Posterior cingulate gyrus (tissue), 11 donors: ENCODE data around the gene TIMMDC1.
A peak's percentile ranks its signal among the peaks of the same experiment; 100 is the strongest.
"Not testable (repeated sequence)": the region's sequence is repeated elsewhere in the genome, so short reads cannot be mapped to it uniquely, and the experiment has no call there.

ENCODE experiments used
- DNase-seq, 10 donors: peaks; one replicate each; pipeline versions ENCODE4 v3.0.0 to v3.0.0-alpha.2; 2020 to 2021; ENCODE audit warnings: mixed read lengths in 3 of 10
- intact Hi-C: fragments of 100-400 bp; cut with DNase I; formaldehyde crosslinking; loops from one replicate; pipeline ENCODE4 v1.15.1; 2023

Gene TIMMDC1

GRCh38 chr3:119553823-119554415, 55.6 kb downstream of the TIMMDC1 start:
- DNase-seq: no peak
- intact Hi-C loops: loop anchor here (5.0 kb wide), 1 partner anchor 73 kb away; no protein-coding TSS in a partner anchor

GRCh38 chr3:119555309-119555735, 57.0 kb downstream of the TIMMDC1 start:
- intact Hi-C loops: no loop called here
- DNase-seq: no peak

- DNase-seq: no peak
- intact Hi-C loops: no loop called here
Observed at GRCh38 chr3:119555929-119556328, 57.6 kb downstream of the TIMMDC1 start.

- intact Hi-C loops: no loop called here
- DNase-seq: no peak
Observed at GRCh38 chr3:119557192-119557876, 59.0 kb downstream of the TIMMDC1 start.

GRCh38 chr3:119557877-119558269, 59.5 kb downstream of the TIMMDC1 start:
- DNase-seq: no peak
- intact Hi-C loops: no loop called here

- intact Hi-C loops: no loop called here
- DNase-seq: no peak
Observed at GRCh38 chr3:119558626-119559317, 60.4 kb downstream of the TIMMDC1 start.

GRCh38 chr3:119559441-119559963, 61.2 kb downstream of the TIMMDC1 start, which contains the start of gene CD80:
TSS of gene CD80 (minus strand) at chr3:119559614. CDS start at chr3:119557728, 1,886 bp downstream.
- intact Hi-C loops: no loop called here
- DNase-seq: peak in 2 of 10 donors; percentile 19 to 26

- intact Hi-C loops: no loop called here
- no peak for DNase-seq
Observed at GRCh38 chr3:119560160-119560559, 61.8 kb downstream of the TIMMDC1 start.

GRCh38 chr3:119562307-119562961, 64.1 kb downstream of the TIMMDC1 start:
- DNase-seq: no peak

GRCh38 chr3:119563334-119563733, 65.0 kb downstream of the TIMMDC1 start:
- intact Hi-C loops, DNase-seq: not testable (repeated sequence)

More at GRCh38 chr3:119562307-119562961, 64.1 kb downstream of the TIMMDC1 start:
- intact Hi-C loops: no loop called here

- intact Hi-C loops: no loop called here
- no peak for DNase-seq
Observed at GRCh38 chr3:119569156-119569555, 70.8 kb downstream of the TIMMDC1 start.

GRCh38 chr3:119570229-119570628, 71.9 kb downstream of the TIMMDC1 start:
- intact Hi-C loops: no loop called here
- no peak for DNase-seq

- intact Hi-C loops: no loop called here
- DNase-seq: no peak
Observed at GRCh38 chr3:119571230-119571629, 72.9 kb downstream of the TIMMDC1 start.

GRCh38 chr3:119571688-119572087, 73.3 kb downstream of the TIMMDC1 start:
- intact Hi-C loops: no loop called here
- DNase-seq: no peak
